ENCODE data around the gene CBLB. TPM values are rescaled to one million over a fixed set of nuclear protein-coding genes. Genes with fewer than 3 reads are reported as not detected.

CBLB gene
- total and polyA plus RNA-seq, 9 of the 15 experiments (the other 6 are each of a cell fraction or from before 2014, with no cell fraction given): 1.8 to 8.1 (median 5.3) TPM

- H3K4me3 ChIP-seq: no peak overlapping the region
- FAIRE-seq: no peak
- in situ Hi-C loops (cut with MboI): no loop called here
These were observed 105.2 kb downstream of the CBLB start for GRCh38 chr3:105763659-105764036.

More at GRCh38 chr3:105763659-105764036, 105.2 kb downstream of the CBLB start:
- Histone ChIP-seq H3K4me1 (replicated peaks in 1 of 2; ENCODE audit: control insufficient read depth in 2 of 2, insufficient read depth in 2 of 2, low read length in 2 of 2) (no peaks in the 10 kb centered on the region), H3K9me1 (ENCODE audit: control insufficient read depth, insufficient read depth, low read length) (no peaks in the 10 kb centered on the region), H3K27ac (ENCODE audit: extremely low read depth, low read depth, low read length) (no peak overlapping the region), H3K9me3 (replicated peaks; ENCODE audit: control insufficient read depth, insufficient read depth, low read depth, low read length) (no peaks in the 10 kb centered on the region), H3K9ac (ENCODE audit: insufficient read depth in 1 of 2, low read depth in 2 of 2, low read length in 2 of 2) (no peak overlapping the region), H3K36me3 (ENCODE audit: control insufficient read depth, insufficient read depth, low read length) (no peaks in the 10 kb centered on the region; the same call in 2 of the 3 replicates), H4K20me1 (replicated peaks; ENCODE audit: control insufficient read depth, insufficient read depth, low read length) (no peaks in the 10 kb centered on the region), H2AFZ (ENCODE audit: low read depth, low read length) (no peak overlapping the region), H3K4me2 (ENCODE audit: insufficient read depth, low read length) (no peak overlapping the region), H3K79me2 (ENCODE audit: control insufficient read depth, insufficient read depth, low read length) (no peaks in the 10 kb centered on the region), H3K27me3 (ENCODE audit: control insufficient read depth in 2 of 2, insufficient read depth in 2 of 2, low read length in 2 of 2) (no peaks in the 10 kb centered on the region)
- TF ChIP-seq NR0B1 (IDR thresholded peaks at IDR 0.05; ENCODE audit: partially characterized antibody): no peak
- no peak for TF ChIP-seq RAD51 (IDR thresholded peaks at IDR 0.05; ENCODE audit: borderline replicate concordance, low read depth)
- TF ChIP-seq SMAD3 (CRISPR knock-in tag; conservative IDR thresholded peaks at IDR 0.05): no peak
- no peak for TF ChIP-seq GTF2A2 (tag; IDR thresholded peaks at IDR 0.05)
- no peak for TF ChIP-seq ZBED1 (IDR thresholded peaks at IDR 0.05)
- no peak for TF ChIP-seq ZNF280B (CRISPR knock-in tag; IDR thresholded peaks at IDR 0.05)
- no peak for TF ChIP-seq FOXM1 (IDR thresholded peaks at IDR 0.05; ENCODE audit: low read depth)
- TF ChIP-seq FOXM1 (CRISPR knock-in tag; IDR thresholded peaks at IDR 0.05; ENCODE audit: low read depth): no peak
- no peak for TF ChIP-seq RBM25 (IDR thresholded peaks at IDR 0.05; ENCODE audit: low read depth, low read length, severe bottlenecking)
- no peak for TF ChIP-seq DPF2 (IDR thresholded peaks at IDR 0.05)
- TF ChIP-seq CREBBP (IDR thresholded peaks at IDR 0.05; ENCODE audit: low read depth, low read length): no peak
- no peak for TF ChIP-seq POLR2B (IDR thresholded peaks at IDR 0.05; ENCODE audit: low read depth, partially characterized antibody)
- no peak for TF ChIP-seq BCLAF1 (IDR thresholded peaks at IDR 0.05; ENCODE audit: borderline replicate concordance in 1 of 2, control insufficient read depth in 1 of 2, low read depth in 2 of 2, low read length in 1 of 2)
- no peak for TF ChIP-seq ETS1 (conservative IDR thresholded peaks at IDR 0.05; ENCODE audit: control insufficient read depth, low read depth, low read length)
- TF ChIP-seq E2F6 (IDR thresholded peaks at IDR 0.05; ENCODE audit: borderline replicate concordance in 1 of 2, extremely low read depth in 1 of 2, insufficient read depth in 1 of 2, insufficient read length in 1 of 2, low read depth in 1 of 2, low read length in 1 of 2, poor library complexity in 1 of 2, severe bottlenecking in 1 of 2): no peak
- intact Hi-C loops (cut with micrococcal nuclease): no loop called here
- ChIA-PET POLR2A (no interaction called here), CTCF (ENCODE audit: low intra/inter-chr PET ratio) (no interaction called here)
- ATAC-seq (no peak), DNase-seq (ENCODE audit: extremely low read depth in 1 of 4, low spot score in 3 of 4) (no peak)
- no TSS peak for BruUV-seq (replicated peaks)

All from K562 (cell line).